Endothelial cell of umbilical vein (primary cell): Measurements from ENCODE around the gene CCNJ. TPM values are rescaled to one million over a fixed set of nuclear protein-coding genes. Genes with fewer than 3 reads are reported as not detected.
A peak's percentile ranks its signal among the peaks of the same experiment; 100 is the strongest.

Experiments
- BruUV-seq: library from RNA; stranded (reverse); fragments of 400-500 nt; replicated peaks from 2 replicates; lab custom pipeline; 2021; lab: Mats Ljungman, UMichigan
- CTCF ChIA-PET: fragments of 300-600, 350-600 bp; sonication (Branson Sonifier 250); formaldehyde crosslinking; loops from one replicate; lab custom pipeline; 2021; ENCODE audit warnings: antibody characterized with exemption, inconsistent platforms; lab: Charles Lee
- POLR2A ChIA-PET: fragments of 300-600, 350-600 bp; sonication (Branson Sonifier 250); formaldehyde crosslinking; loops from one replicate; lab custom pipeline; 2021; ENCODE audit warnings: antibody characterized with exemption, inconsistent platforms; lab: Charles Lee
- DNase-seq: peaks from one replicate; pipeline ENCODE4 v3.0.0-alpha.2; 2011; ENCODE audit warnings: low read depth, low spot score
- FAIRE-seq: peaks from 2 replicates; lab custom pipeline; 2011; peaks lifted over from hg19 to GRCh38; lab: Jason Lieb, UNC
- H2AFZ ChIP-seq: 2 replicates; pipeline ENCODE4 v1.6.0; 2012; ENCODE audit warnings: low read depth, low read length, control low read depth, inconsistent platforms
- H3K27ac ChIP-seq: 2 replicates; pipeline ENCODE4 v1.5.1; 2011; ENCODE audit warnings: low read depth, mild to moderate bottlenecking, control low read depth, low read length, moderate library complexity; ENCODE audit not compliant: insufficient read depth
- H3K27me3 ChIP-seq, 2 experiments: 2 replicates each; pipeline versions ENCODE4 v1.6.0 to v1.6.1; 2011; ENCODE audit warnings: low read length in 2 of 2, mixed read lengths in 1 of 2; ENCODE audit not compliant: control insufficient read depth in 2 of 2, insufficient read depth in 2 of 2
- H3K36me3 ChIP-seq, 2 experiments: 2 replicates in 1 of 2; 3 replicates in 1 of 2; pipeline ENCODE4 v1.5.1; 2011; ENCODE audit warnings: low read length in 2 of 2, mild to moderate bottlenecking in 1 of 2, moderate library complexity in 1 of 2; ENCODE audit not compliant: control insufficient read depth in 2 of 2, insufficient read depth in 2 of 2; ENCODE audit errors: extremely low read depth in 1 of 2
- H3K4me1 ChIP-seq: 3 replicates; pipeline ENCODE4 v1.5.1; 2011; ENCODE audit warnings: mild to moderate bottlenecking, low read length; ENCODE audit not compliant: control insufficient read depth, insufficient read depth; ENCODE audit errors: extremely low read depth
- H3K4me2 ChIP-seq: 2 replicates; pipeline ENCODE4 v1.6.1; 2011; ENCODE audit warnings: low read length, control low read depth, mixed read lengths; ENCODE audit not compliant: insufficient read depth
- H3K4me3 ChIP-seq, 3 experiments: fragments of 200-600 bp in 1 of 3; sonication (generic), shearing (Covaris generic) in 1 of 3; replicated peaks in 1 of 3; 2 replicates each; pipeline ENCODE4 v1.5.1; 2011 to 2016; ENCODE audit warnings: control low read depth in 3 of 3, low read length in 3 of 3, mild to moderate bottlenecking in 2 of 3, inconsistent platforms in 1 of 3, low read depth in 1 of 3, moderate library complexity in 1 of 3; ENCODE audit not compliant: insufficient read depth in 1 of 3
- H3K79me2 ChIP-seq: 2 replicates; pipeline ENCODE4 v1.6.0; 2012; ENCODE audit warnings: low read length, inconsistent platforms; ENCODE audit not compliant: control insufficient read depth, insufficient read depth
- H3K9ac ChIP-seq: replicated peaks from 2 replicates; pipeline ENCODE3; 2011; ENCODE audit warnings: low read length, control low read depth; ENCODE audit not compliant: insufficient read depth; ENCODE audit errors: extremely low read depth
- H3K9me1 ChIP-seq: replicated peaks from 3 replicates; pipeline ENCODE4 v1.6.0; 2011; ENCODE audit warnings: mild to moderate bottlenecking, low read length; ENCODE audit not compliant: control insufficient read depth, insufficient read depth; ENCODE audit errors: extremely low read depth
- H3K9me3 ChIP-seq: replicated peaks from 2 replicates; pipeline ENCODE4 v1.5.1; 2012; ENCODE audit warnings: low read length, inconsistent platforms; ENCODE audit not compliant: control insufficient read depth, insufficient read depth
- H4K20me1 ChIP-seq: replicated peaks from 2 replicates; pipeline ENCODE3; 2011; ENCODE audit warnings: mild to moderate bottlenecking, low read length; ENCODE audit not compliant: control insufficient read depth, insufficient read depth; ENCODE audit errors: extremely low read depth
- CTCF ChIP-seq, 2 donors: IDR thresholded peaks; 1 replicate in 1 of 2; 2 replicates in 1 of 2; pipeline ENCODE4 v1.5.1; 2011; ENCODE audit warnings: low read length in 2 of 2, mild to moderate bottlenecking in 2 of 2, moderate library complexity in 2 of 2, control low read depth in 1 of 2, inconsistent platforms in 1 of 2, low read depth in 1 of 2; ENCODE audit not compliant: insufficient read depth in 1 of 2; ENCODE audit errors: extremely low read depth in 1 of 2
- EZH2 ChIP-seq: IDR thresholded peaks from 2 replicates; pipeline ENCODE4 v1.6.1; 2012; ENCODE audit warnings: borderline replicate concordance, low read depth, mild to moderate bottlenecking, moderate library complexity, low read length, inconsistent platforms; ENCODE audit not compliant: severe bottlenecking
- FOS ChIP-seq: IDR thresholded peaks from 2 replicates; pipeline ENCODE4 v1.6.1; 2011; ENCODE audit warnings: mild to moderate bottlenecking, low read length, moderate library complexity, borderline replicate concordance; ENCODE audit not compliant: insufficient read depth
- GATA2 ChIP-seq: IDR thresholded peaks from 2 replicates; pipeline ENCODE4 v1.7.0; 2011; ENCODE audit warnings: low read depth, mild to moderate bottlenecking, moderate library complexity, mixed read lengths, low read length; ENCODE audit not compliant: insufficient read length, insufficient read depth
- JUN ChIP-seq: IDR thresholded peaks from 2 replicates; pipeline ENCODE4 v1.6.1; 2011; ENCODE audit warnings: borderline replicate concordance, low read depth; ENCODE audit not compliant: insufficient read length, insufficient read depth
- MAX ChIP-seq: IDR thresholded peaks from 2 replicates; pipeline ENCODE4 v1.6.1; 2011; ENCODE audit not compliant: insufficient read depth, insufficient read length
- MYC ChIP-seq: IDR thresholded peaks from one replicate; pipeline ENCODE4 v1.6.1; 2011; ENCODE audit warnings: mild to moderate bottlenecking, low read depth, low read length
- POLR2A ChIP-seq: IDR thresholded peaks from 2 replicates; pipeline ENCODE4 v1.6.1; 2012; ENCODE audit warnings: low read depth, mild to moderate bottlenecking, control low read depth, low read length
- POLR2AphosphoS5 ChIP-seq: IDR thresholded peaks from 2 replicates; pipeline ENCODE4 v1.6.1; 2012; ENCODE audit warnings: low read depth, mild to moderate bottlenecking, control low read depth, low read length, moderate library complexity; ENCODE audit not compliant: insufficient read depth
- dilution Hi-C: fragments of 300-500 bp; cut with MboI; formaldehyde crosslinking; loops from one replicate; pipeline ENCODE4 v1.15.0; 2019; ENCODE audit warnings: low sequenced_read_pairs; ENCODE audit not compliant: extremely low pct_ligation_motif_present
- intact Hi-C: fragments of 100-400 bp; cut with micrococcal nuclease; formaldehyde crosslinking; loops from one replicate; pipeline ENCODE4 v1.10.0; 2022
- polyA plus RNA-seq, 4 experiments: library from polyadenylated mRNA; depleted of rRNA in 3 of 4; stranded (reverse) in 3 of 4; unstranded in 1 of 4; fragments of >200 nt; gene quantifications; 2 replicates each; pipeline versions ENCODE4 v1.2.1 to v1.2.3, GENCODE V29; 2011 to 2012; ENCODE audit warnings: missing spikeins in 1 of 4
- total RNA-seq: library from RNA; stranded (reverse); gene quantifications from 2 replicates; pipeline ENCODE4 v1.2.3, GENCODE V29; 2021

CCNJ gene
- total and polyA plus RNA-seq, 2 donors (not counting 3 experiments of a cell fraction or from before 2014, with no cell fraction given), result 25.5 to 27.6 TPM

- peaks cover 6% of the 10 kb centered on the region for H3K4me1 ChIP-seq
- no peak for DNase-seq
- no peak overlapping the region for H3K27ac ChIP-seq
- dilution Hi-C loops, result no loop called here
- no peak overlapping the region for H3K9ac ChIP-seq
- no peak overlapping the region for H2AFZ ChIP-seq
- CTCF ChIA-PET, result interaction anchor here (1.2 kb wide), 1 partner anchor 44 kb away, joined by 4 read pairs; no protein-coding TSS in a partner anchor
- no peak overlapping the region for H3K4me2 ChIP-seq
- peaks cover 5% of the 10 kb centered on the region for H3K79me2 ChIP-seq
- no peak for TF ChIP-seq EZH2
- TF ChIP-seq POLR2AphosphoS5, result no peak
- TF ChIP-seq GATA2, result no peak
- TF ChIP-seq FOS, result no peak
- TF ChIP-seq MYC, result no peak
- no peak for TF ChIP-seq JUN
- no peak for FAIRE-seq
- BruUV-seq, result no TSS peak
- H3K4me3 ChIP-seq, result no peak overlapping the region
- H3K9me3 ChIP-seq, result no peaks in the 10 kb centered on the region
- H3K27me3 ChIP-seq, result no peaks in the 10 kb centered on the region
- H3K36me3 ChIP-seq, result peaks cover 24 to 26% of the 10 kb centered on the region in 2 experiments
- POLR2A ChIA-PET, result interaction anchor here (1.0 kb wide), 1 partner anchor 10 kb away, joined by 3 read pairs; no protein-coding TSS in a partner anchor
- no peaks in the 10 kb centered on the region for H4K20me1 ChIP-seq
- intact Hi-C loops, result no loop called here
- no peaks in the 10 kb centered on the region for H3K9me1 ChIP-seq
These were observed 17.8 kb downstream of the CCNJ start for GRCh38 chr10:96061232-96061631.

- dilution Hi-C loops, result no loop called here
- Histone ChIP-seq H3K27ac (peak overlapping the region; percentile 57), H3K9me1 (no peaks in the 10 kb centered on the region), H3K27me3 (no peaks in the 10 kb centered on the region), H3K9ac (no peak overlapping the region), H2AFZ (no peak overlapping the region), H3K36me3 (no peaks in the 10 kb centered on the region), H3K4me3 (no peak overlapping the region), H3K9me3 (no peaks in the 10 kb centered on the region), H3K4me1 (peaks cover 27% of the 10 kb centered on the region), H3K4me2 (peak overlapping the region; percentile 5), H3K79me2 (no peaks in the 10 kb centered on the region), H4K20me1 (no peaks in the 10 kb centered on the region)
- TF ChIP-seq JUN (peak; percentile 31), FOS (peak; percentile 58), POLR2A (peak; percentile 67), GATA2 (peak; percentile 79), MAX (no peak), POLR2AphosphoS5 (peak; percentile 66), CTCF (IDR thresholded peaks at IDR 0.05; ENCODE audit: extremely low read depth in 1 of 2, insufficient read depth in 1 of 2, low read depth in 1 of 2, low read length in 2 of 2) (no peak)
- intact Hi-C loops, result loop anchor here (1.0 kb wide), 4 partner anchors 7 to 29 kb away; partner anchors contain the start of gene CCNJ
- POLR2A ChIA-PET, result interaction anchor here (0.6 to 0.8 kb wide), 2 partner anchors 15 to 26 kb away, joined by 3 to 4 read pairs; no protein-coding TSS in a partner anchor
- BruUV-seq, result no TSS peak
- peak; percentile 87 for DNase-seq
- peak; percentile 76 for FAIRE-seq
- CTCF ChIA-PET, result interaction anchor here (0.6 to 1.9 kb wide), 4 partner anchors 9 to 760 kb away, joined by 3 to 4 read pairs (median 3); no protein-coding TSS in a partner anchor
These were observed 29.3 kb downstream of the CCNJ start for GRCh38 chr10:96072674-96073073.
